GM18858 (cell line): Measurements from ENCODE around the gene SNORC.

ENCODE experiments used
- ATAC-seq: cut with Tn5 transposase; IDR thresholded peaks from one replicate; pipeline ENCODE4 v1.9.1; 2021; ENCODE audit not compliant: unreplicated experiment

Gene SNORC

DNA sequence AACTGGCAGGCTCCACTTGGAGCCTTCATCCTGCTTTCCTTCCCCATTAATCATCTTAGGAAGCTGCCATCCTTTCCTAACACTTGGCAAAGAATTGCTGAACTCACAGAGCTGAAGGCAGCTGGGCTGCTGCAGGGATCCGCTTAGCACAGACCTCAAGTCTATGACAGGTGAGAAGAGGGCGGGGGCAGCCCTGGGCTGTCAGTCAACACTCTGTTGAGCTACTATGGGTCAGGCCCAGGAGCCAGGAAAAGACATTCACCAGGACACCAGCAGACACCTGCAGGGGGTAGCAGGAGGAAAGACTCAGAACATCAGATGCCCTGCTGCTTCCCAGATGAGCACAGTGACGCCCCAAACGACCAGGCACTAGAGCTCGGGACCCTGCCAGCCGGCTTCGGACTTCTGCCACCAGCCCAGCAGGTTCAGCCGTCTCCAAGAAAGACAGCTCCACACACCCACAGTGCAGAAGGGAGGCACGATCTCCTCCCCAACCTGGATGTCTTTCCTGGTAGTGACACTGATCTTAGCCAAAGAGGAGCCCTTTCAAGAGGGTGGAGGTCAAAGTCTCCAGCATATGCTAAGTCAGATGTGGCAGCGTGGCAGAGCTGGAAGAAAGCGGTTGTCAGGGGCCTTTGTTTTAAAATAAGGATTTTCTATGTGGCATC, 55.2 kb downstream of the SNORC start:
- ATAC-seq, result no peak

DNA sequence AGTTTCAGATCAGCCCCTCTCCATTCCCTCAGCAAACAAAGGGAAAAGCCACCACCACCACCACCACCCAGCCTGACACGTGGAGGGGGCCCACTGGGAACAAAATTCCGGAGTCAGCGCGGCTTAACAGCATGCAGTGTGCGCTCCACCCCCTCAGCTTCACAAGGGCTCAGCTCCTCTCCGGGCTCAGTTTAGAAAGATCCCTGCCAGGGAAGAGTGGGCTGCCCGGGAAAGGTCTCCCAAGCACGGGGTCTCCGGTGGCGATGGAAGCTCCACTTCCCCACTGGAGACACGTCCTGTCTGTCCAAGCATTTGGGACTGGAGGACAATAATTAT, 55.7 kb downstream of the SNORC start:
- no peak for ATAC-seq

DNA sequence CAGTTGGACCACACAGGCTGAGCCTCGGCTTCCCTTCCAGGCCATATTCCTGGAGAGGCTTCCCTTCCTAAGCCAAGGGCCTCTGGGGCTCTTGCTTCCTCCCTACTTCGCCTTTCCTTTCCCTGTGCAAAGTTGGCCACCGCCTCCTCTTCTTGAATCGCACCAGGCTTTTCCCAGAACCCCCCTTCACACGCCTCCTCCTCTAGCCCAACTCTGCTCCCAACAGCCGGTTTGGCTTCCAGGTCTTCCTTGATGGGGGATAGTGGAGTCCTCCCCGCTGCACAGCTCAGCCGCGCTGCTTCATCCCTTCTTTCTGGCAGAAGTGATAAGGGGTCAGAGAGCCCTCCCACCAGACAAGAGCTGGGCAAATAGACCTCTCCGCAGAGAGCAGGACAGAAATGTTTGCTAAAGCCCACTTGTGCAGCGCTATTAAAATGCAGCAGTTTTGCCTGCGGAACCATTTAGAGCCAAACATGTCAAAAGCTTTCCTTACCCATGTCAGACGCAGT, 56.4 kb downstream of the SNORC start:
- ATAC-seq, result no peak

DNA sequence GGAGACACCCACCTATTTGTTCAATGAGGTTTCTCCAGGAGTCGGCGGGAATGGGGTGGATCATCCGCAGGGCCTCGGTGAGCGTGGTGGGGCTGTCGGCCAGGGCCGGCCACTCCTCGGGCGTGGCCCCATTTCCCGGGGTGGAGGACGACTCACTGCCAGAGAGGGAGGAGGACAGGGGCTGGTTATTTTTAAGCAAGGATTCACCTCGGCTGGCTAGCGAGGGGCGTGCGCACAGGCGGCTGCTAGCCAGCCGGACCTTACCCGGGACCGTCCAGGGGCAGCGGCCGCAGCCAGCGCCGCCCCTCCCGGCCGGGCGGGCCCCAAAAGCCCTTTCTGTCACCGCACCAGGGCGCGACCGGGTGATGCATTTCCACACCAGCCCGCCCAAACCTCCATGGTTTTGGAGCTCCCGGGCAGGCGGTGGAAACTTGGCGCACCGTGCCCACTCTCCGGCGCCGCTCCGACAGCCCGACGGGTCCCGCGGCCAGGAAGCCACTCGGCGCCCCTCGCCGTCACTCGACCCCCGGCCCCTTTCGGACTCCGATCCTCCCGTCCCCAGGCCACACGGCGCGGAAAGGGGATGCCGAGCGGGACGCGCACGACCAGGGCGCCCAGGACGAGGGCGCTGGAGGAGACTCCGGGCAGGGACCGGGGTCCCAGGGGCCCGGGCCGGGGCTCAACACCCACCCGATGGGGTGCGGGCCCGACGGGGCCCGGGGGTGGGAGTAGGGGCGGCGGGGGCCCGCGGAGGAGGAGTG, 57.1 kb downstream of the SNORC start:
- no peak for ATAC-seq

DNA sequence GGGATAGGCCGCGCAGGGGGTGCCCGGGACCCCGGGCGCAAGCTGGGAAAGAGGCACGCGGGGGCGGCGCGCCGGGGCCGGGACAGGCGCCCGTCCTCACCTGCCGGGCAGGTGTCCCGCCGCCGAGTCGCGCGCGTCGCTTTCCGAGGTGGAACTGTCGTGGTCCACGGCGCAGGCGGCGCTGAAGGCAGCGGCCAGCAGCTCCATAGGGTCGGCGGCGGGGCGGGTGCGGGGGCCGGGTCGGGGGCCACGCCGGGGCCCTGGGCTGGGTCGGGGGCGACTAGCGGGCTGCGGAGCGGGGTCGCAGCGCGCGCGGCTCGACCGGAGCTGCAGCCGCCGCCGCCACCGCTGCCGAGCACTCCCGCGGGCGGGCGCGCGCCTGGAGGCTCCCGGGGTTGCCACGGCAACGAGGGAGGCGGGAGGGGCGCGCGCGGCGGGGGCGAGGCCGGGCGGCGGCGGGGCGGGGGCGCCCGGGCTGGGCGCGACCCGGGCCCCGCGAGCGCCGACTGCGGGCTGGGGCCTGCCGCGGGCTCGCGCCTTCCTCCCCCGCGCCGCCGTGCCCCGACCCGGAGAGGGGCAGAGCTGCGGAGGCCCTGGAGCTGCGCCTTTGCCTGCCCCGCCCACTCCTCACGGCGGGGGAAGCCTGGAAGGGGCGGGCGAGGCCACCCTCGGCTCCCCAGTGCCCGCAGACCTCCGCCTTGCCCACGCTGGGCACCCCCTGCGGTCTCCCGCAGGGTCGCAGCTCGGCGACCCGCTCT, 57.9 kb downstream of the SNORC start:
- ATAC-seq, result no peak
